Activated T-cell treated with anti-CD3 and anti-CD28 coated beads for 4 hours (primary cell): ENCODE results near the gene COG4.
"Not testable (repeated sequence)": the region's sequence is repeated elsewhere in the genome, so short reads cannot be mapped to it uniquely, and the experiment has no call there.

Experiments used
- DNase-seq: peaks from one replicate; pipeline ENCODE4 v3.0.0-alpha.2; 2020

COG4 gene

GRCh38 chr16:70526403-70526802 is 3.0 kb upstream of the COG4 start:
- no peak for DNase-seq

GRCh38 chr16:70524399-70524825 is 1.1 kb upstream of the COG4 start:
- not testable (repeated sequence) for DNase-seq

GRCh38 chr16:70523743-70524398 is 517 bp upstream of the COG4 start, which contains the start of gene SF3B3:
TSS of gene SF3B3 (plus strand) at chr16:70523816. CDS start at chr16:70526657, 2,841 bp downstream.
- peak; percentile 57 for DNase-seq

- DNase-seq, result no peak
Measured at GRCh38 chr16:70522216-70523075, 908 bp downstream of the COG4 start.

GRCh38 chr16:70520612-70521297 is 2.6 kb downstream of the COG4 start:
- DNase-seq, result no peak

GRCh38 chr16:70512456-70512855 is 10.9 kb downstream of the COG4 start:
- no peak for DNase-seq

GRCh38 chr16:70511833-70512232 is 11.5 kb downstream of the COG4 start:
- DNase-seq, result no peak

- DNase-seq, result no peak
Measured at GRCh38 chr16:70510216-70510615, 13.1 kb downstream of the COG4 start.

GRCh38 chr16:70508752-70509151 is 14.6 kb downstream of the COG4 start:
- DNase-seq, result no peak

GRCh38 chr16:70496513-70496912 is 26.8 kb downstream of the COG4 start:
- no peak for DNase-seq

GRCh38 chr16:70495425-70496182 is 27.8 kb downstream of the COG4 start:
- no peak for DNase-seq

- DNase-seq, result no peak
Measured at GRCh38 chr16:70494777-70495176, 28.6 kb downstream of the COG4 start.

GRCh38 chr16:70494202-70494770 is 29.1 kb downstream of the COG4 start:
- DNase-seq, result no peak

GRCh38 chr16:70493802-70494201 is 29.6 kb downstream of the COG4 start:
- no peak for DNase-seq

- no peak for DNase-seq
Measured at GRCh38 chr16:70490261-70490660, 33.1 kb downstream of the COG4 start.

GRCh38 chr16:70484867-70485266 is 38.5 kb downstream of the COG4 start:
- no peak for DNase-seq

GRCh38 chr16:70483426-70483825 is 39.9 kb downstream of the COG4 start:
- DNase-seq, result no peak

GRCh38 chr16:70482624-70483023 is 40.7 kb downstream of the COG4 start:
- DNase-seq, result no peak

GRCh38 chr16:70481929-70482536 is 41.3 kb downstream of the COG4 start:
- DNase-seq, result no peak

- DNase-seq, result no peak
Measured at GRCh38 chr16:70480127-70481105, 42.9 kb downstream of the COG4 start.

- no peak for DNase-seq
Measured at GRCh38 chr16:70478912-70479341, 44.4 kb downstream of the COG4 start.
